Stimulated activated memory B cell treated with anti-CD40 and anti-IgM and Interleukin-4, amounts not matched to agents 10 μg/mL and 1 μg/mL and 100 μg/mL, for 72 hours (primary cell): Measurements from ENCODE around the gene CTF1.

Experiments
- ATAC-seq: fragments of 150-1000 bp; cut with Tn5 transposase; 2 replicates; pipeline ENCODE4 v1.10.0; 2021
- H3K27ac Mint-ChIP-seq: one replicate; pipeline ENCODE4 v1.8.0; 2022; ENCODE audit warnings: mild to moderate bottlenecking, mixed read lengths
- H3K27me3 Mint-ChIP-seq: one replicate; pipeline ENCODE4 v1.8.0; 2022; ENCODE audit warnings: mixed read lengths
- H3K36me3 Mint-ChIP-seq: one replicate; pipeline ENCODE4 v1.8.0; 2022; ENCODE audit warnings: mixed read lengths
- H3K4me1 Mint-ChIP-seq: one replicate; pipeline ENCODE4 v1.8.0; 2022; ENCODE audit warnings: mixed read lengths
- H3K4me3 Mint-ChIP-seq: one replicate; pipeline ENCODE4 v1.8.0; 2022; ENCODE audit warnings: mild to moderate bottlenecking, moderate library complexity, mixed read lengths
- H3K9me3 Mint-ChIP-seq: one replicate; pipeline ENCODE4 v1.8.0; 2022; ENCODE audit warnings: mixed read lengths

Gene CTF1

DNA sequence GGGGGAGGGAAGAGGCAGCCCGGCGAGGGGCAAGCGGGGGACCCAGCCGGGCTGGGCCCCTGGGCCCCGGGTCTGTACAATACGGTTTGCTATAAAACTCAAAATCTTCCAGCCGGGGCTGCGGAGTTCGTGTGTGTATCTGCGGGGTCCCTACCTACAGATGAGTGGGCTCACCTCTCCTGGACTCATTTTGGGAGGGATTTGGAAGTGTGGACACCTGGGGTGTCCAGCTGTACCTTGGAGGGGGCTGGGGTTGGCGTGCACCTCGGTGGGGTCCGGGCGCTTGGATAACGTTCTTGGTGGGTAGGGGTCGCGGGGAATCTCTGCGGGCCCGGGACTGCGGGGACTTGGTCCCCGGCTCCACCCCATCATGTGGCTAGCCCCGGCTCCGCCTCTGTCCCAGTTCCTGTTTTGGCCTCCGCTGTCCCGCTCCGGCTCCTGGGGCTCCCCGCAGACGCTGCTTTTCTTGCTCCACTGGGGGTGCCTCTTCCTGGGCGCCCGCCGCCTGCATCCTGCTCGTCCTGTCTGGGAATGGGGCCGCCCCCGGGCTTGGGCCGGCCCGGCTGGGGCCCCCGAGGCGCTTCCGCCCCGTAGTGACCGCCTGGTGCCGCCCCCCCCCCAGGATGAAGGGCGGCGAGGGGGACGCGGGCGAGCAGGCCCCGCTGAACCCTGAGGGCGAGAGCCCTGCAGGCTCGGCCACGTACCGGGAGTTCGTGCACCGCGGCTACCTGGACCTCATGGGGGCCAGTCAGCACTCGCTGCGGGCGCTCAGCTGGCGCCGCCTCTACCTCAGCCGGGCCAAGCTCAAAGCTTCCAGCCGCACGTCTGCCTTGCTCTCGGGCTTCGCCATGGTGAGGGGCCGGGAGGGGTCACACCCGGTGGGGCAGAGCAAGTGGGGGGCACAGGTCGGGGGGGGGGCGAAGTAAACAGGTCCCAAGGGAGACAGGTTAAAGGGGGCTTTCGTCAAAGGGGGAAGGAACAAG lies 52.5 kb downstream of the CTF1 start, which contains the start of gene ORAI3:
Gene ORAI3 (plus strand): TSS at position 402 of the 983 bp plus-strand sequence. CDS start 222 bp downstream, at position 624.
- Mint-ChIP-seq H3K27ac (peak within 1 kb of the TSS; percentile 89), H3K36me3 (peaks cover 24% of the 10 kb centered on the region), H3K9me3 (no peaks in the 10 kb centered on the region), H3K27me3 (no peaks in the 10 kb centered on the region), H3K4me1 (peaks cover 27% of the 10 kb centered on the region), H3K4me3 (peak within 1 kb of the TSS; percentile 97)
- ATAC-seq = peak; percentile 87

DNA sequence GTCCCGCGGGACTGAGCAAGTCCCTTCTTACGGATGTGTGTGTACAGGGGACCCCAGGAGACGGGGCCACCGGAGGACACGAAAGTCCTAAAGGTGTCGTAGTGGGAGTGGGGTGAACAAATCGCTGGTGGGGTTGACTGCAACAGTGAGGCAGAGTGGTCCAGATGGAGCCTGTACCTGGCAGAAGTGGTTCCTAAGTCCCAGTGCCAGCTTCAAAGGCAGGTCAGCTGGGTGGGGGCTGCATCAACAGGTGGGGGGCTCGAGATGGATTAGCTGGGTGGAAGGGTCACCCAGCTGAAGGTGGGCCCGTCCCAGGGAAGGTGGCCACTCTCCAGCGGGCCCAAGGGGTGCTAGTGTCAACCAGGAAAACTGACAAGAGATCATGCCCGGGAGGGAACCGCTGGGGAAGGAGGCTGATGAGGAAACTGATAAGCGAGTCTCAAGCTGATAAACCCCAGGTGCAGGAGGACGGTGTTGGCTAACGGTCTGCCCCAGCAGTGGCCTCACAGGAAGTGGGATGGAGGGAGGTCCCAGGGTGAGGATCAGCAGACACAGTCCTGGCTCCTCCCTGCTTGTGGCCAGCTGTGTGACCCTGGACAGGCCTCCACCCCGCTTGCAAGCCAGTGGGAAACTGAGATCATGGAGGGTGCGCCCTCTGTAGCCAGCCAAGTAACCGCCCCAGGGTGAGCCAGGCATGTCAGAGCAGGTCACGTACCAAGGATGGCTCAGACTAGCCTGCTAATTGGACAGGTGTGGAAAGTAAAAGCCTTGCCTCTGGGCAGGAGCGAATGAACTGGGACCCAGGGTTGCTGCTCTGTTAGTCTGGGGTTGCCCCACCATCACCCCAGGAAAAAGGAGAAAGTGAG lies 53.5 kb downstream of the CTF1 start:
- H3K27ac Mint-ChIP-seq = peak overlapping the region; percentile 89
- peak; percentile 70 for ATAC-seq
- H3K27me3 Mint-ChIP-seq = no peaks in the 10 kb centered on the region
- peaks cover 15% of the 10 kb centered on the region for H3K36me3 Mint-ChIP-seq
- H3K4me1 Mint-ChIP-seq = peaks cover 35% of the 10 kb centered on the region
- no peaks in the 10 kb centered on the region for H3K9me3 Mint-ChIP-seq
- H3K4me3 Mint-ChIP-seq = peak overlapping the region; percentile 97

DNA sequence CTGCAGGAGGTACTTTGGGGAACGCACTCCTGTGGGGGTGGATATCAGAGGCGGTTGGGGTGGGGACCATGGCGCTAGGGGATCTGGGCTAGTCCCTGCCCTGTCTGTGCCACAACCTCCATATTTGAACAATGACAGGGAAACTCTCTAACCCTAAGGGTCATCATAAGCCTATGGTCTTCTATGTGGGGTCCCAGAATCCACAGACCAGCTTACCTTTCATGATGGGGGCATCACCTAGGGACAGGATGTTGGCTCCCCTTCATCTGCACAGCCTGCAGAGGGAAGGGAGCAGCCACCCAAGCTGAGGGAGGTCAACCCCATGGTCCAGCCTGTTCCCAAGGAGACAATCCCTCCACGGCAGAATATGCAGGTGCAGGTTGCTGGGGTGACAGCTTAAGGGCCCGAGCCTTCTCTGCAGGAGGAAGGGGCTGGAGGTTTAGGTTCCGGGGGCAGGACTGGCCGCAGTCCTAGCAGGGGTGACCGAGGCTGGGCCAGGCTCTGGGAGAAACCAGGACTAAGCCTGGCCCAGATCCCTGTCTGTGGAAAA lies 54.2 kb downstream of the CTF1 start:
- peak overlapping the region; percentile 89 for H3K27ac Mint-ChIP-seq
- H3K4me1 Mint-ChIP-seq = peaks cover 36% of the 10 kb centered on the region
- H3K9me3 Mint-ChIP-seq = no peaks in the 10 kb centered on the region
- ATAC-seq = no peak
- peaks cover 9% of the 10 kb centered on the region for H3K36me3 Mint-ChIP-seq
- no peaks in the 10 kb centered on the region for H3K27me3 Mint-ChIP-seq
- H3K4me3 Mint-ChIP-seq = peak overlapping the region; percentile 97

DNA sequence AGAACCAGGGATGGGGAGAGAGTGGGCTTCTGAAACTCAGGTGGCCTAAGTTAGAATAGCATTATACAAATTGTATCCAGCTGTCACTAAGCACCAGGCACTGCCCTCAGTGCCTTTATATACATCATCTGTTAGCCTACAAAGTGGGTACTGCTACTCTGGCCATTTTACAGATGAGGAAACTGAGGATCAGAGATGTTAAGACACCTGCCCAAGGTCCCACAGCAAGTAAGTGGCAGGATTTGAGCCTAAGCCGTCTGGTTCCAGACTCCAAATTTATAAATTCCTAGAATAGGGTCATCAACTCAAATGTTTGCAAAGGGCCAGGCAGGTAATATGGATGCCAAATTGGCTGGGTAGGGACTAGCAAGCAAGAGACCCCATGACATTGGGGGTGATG lies 54.8 kb downstream of the CTF1 start:
- ATAC-seq = no peak
- Mint-ChIP-seq H3K4me1 (peaks cover 36% of the 10 kb centered on the region), H3K9me3 (no peaks in the 10 kb centered on the region), H3K27me3 (no peaks in the 10 kb centered on the region), H3K36me3 (peaks cover 6% of the 10 kb centered on the region), H3K27ac (peak overlapping the region; percentile 89), H3K4me3 (no peak overlapping the region)

DNA sequence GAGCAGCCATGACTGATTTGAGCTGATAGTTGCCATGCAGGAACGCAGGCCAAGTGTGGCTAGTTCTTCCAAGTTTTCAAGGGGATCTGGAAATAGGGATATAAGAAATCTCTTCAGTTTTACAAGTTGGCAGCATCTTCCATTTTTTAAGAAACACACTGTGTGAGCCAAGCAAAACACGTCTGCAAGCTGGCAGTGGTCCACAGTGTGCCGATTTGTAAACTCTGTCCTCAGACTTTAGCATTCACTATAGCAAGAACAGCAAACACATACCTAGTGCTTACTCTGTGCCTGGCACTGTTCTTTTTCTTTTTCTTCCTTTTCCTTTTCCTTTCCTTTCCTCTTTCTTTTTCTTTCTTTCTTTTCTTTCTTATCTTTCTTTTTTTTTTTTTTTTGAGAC lies 55.3 kb downstream of the CTF1 start:
- Mint-ChIP-seq H3K9me3 (no peaks in the 10 kb centered on the region), H3K27ac (no peak overlapping the region), H3K4me1 (peaks cover 36% of the 10 kb centered on the region), H3K4me3 (no peak overlapping the region), H3K27me3 (no peaks in the 10 kb centered on the region), H3K36me3 (peaks cover 6% of the 10 kb centered on the region)
- no peak for ATAC-seq

DNA sequence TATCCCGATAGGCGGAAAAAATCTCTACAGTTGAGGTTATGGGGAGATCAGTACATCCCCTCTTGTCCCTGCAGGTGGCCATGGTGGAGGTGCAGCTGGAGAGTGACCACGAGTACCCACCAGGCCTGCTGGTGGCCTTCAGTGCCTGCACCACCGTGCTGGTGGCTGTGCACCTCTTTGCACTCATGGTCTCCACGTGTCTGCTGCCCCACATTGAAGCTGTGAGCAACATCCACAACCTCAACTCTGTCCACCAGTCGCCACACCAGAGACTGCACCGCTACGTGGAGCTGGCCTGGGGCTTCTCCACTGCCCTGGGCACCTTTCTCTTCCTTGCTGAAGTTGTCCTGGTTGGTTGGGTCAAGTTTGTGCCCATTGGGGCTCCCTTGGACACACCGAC lies 56.7 kb downstream of the CTF1 start:
- no peak overlapping the region for H3K27ac Mint-ChIP-seq

More for the DNA sequence above, 56.7 kb downstream of the CTF1 start:
- no peaks in the 10 kb centered on the region for H3K9me3 Mint-ChIP-seq
- ATAC-seq = no peak
- H3K27me3 Mint-ChIP-seq = no peaks in the 10 kb centered on the region
- no peak overlapping the region for H3K4me3 Mint-ChIP-seq
- H3K36me3 Mint-ChIP-seq = no peaks in the 10 kb centered on the region
- peaks cover 36% of the 10 kb centered on the region for H3K4me1 Mint-ChIP-seq
